ENCODE results near the gene PCBP3.

Gene PCBP3

GRCh38 chr21:45989355-45990048, 346.0 kb downstream of the PCBP3 start:
- Histone ChIP-seq H3K9ac (ENCODE audit: low read length) (peak overlapping the region; percentile 87), H3K9me3 (ENCODE audit: control insufficient read depth, low read length) (no peaks in the 10 kb centered on the region), H3K27me3 (ENCODE audit: control insufficient read depth in 1 of 2, insufficient read depth in 1 of 2, low read length in 2 of 2) (no peaks in the 10 kb centered on the region), H3K4me1 (ENCODE audit: control insufficient read depth, insufficient read depth, low read depth, low read length) (peaks cover 11% of the 10 kb centered on the region), H3K27ac (ENCODE audit: low read length, poor library complexity, severe bottlenecking) (no peak overlapping the region), H3K4me3 (ENCODE audit: insufficient read depth in 1 of 2, low read depth in 1 of 2, low read length in 2 of 2) (peak overlapping the region in 1 of 2 experiments; percentile 37), H3K36me3 (ENCODE audit: control insufficient read depth in 1 of 2, insufficient read depth in 2 of 2, low read depth in 1 of 2, low read length in 2 of 2) (peaks cover 88 to 89% of the 10 kb centered on the region in 2 experiments), H3K4ac (ENCODE audit: low read depth in 1 of 2, low read length in 2 of 2) (no peak overlapping the region), H4K8ac (ENCODE audit: low read length) (peak overlapping the region; percentile 12), H3K4me2 (ENCODE audit: low read length, poor library complexity, severe bottlenecking) (no peak overlapping the region), H3K18ac (ENCODE audit: low read depth in 1 of 2, low read length in 2 of 2) (no peak overlapping the region), H4K91ac (ENCODE audit: low read length) (no peak overlapping the region), H3K79me1 (replicated peaks; ENCODE audit: low read length, poor library complexity, severe bottlenecking) (peaks cover 37% of the 10 kb centered on the region), H2AK5ac (ENCODE audit: low read length, severe bottlenecking) (no peak overlapping the region), H3K14ac (ENCODE audit: low read length in 2 of 2) (no peak overlapping the region), H2BK120ac (ENCODE audit: low read depth, low read length) (no peak overlapping the region), H2BK15ac (ENCODE audit: low read depth, poor library complexity, severe bottlenecking) (no peak overlapping the region), H3K23ac (ENCODE audit: low read length in 2 of 2) (no peak overlapping the region), H2AFZ (ENCODE audit: low read depth, low read length) (no peak overlapping the region), H2BK5ac (ENCODE audit: low read depth, low read length, poor library complexity, severe bottlenecking) (no peak overlapping the region), H2BK12ac (ENCODE audit: low read length in 2 of 2) (no peak overlapping the region)
- WGBS = 93% methylated on average over 24 of the region's 32 CpGs
- no peak for DNase-seq

GRCh38 chr21:45990049-45990711, 346.7 kb downstream of the PCBP3 start:
- H3K27me3 ChIP-seq (ENCODE audit: control insufficient read depth in 1 of 2, insufficient read depth in 1 of 2, low read length in 2 of 2) = no peaks in the 10 kb centered on the region
- no peak overlapping the region for H3K27ac ChIP-seq (ENCODE audit: low read length, poor library complexity, severe bottlenecking)
- no peak overlapping the region for H2BK120ac ChIP-seq (ENCODE audit: low read depth, low read length)
- H3K4me1 ChIP-seq (ENCODE audit: control insufficient read depth, insufficient read depth, low read depth, low read length) = peaks cover 17% of the 10 kb centered on the region
- no peak overlapping the region for H2AFZ ChIP-seq (ENCODE audit: low read depth, low read length)
- peaks cover 38% of the 10 kb centered on the region for H3K79me1 ChIP-seq (replicated peaks; ENCODE audit: low read length, poor library complexity, severe bottlenecking)
- 87% methylated on average over 29 of the region's 30 CpGs for WGBS
- H3K4me3 ChIP-seq (ENCODE audit: insufficient read depth in 1 of 2, low read depth in 1 of 2, low read length in 2 of 2) = peak overlapping the region in 1 of 2 experiments; percentile 60
- H3K4me2 ChIP-seq (ENCODE audit: low read length, poor library complexity, severe bottlenecking) = no peak overlapping the region
- no peak overlapping the region for H2BK15ac ChIP-seq (ENCODE audit: low read depth, poor library complexity, severe bottlenecking)
- peak overlapping the region; percentile 87 for H3K9ac ChIP-seq (ENCODE audit: low read length)
- no peaks in the 10 kb centered on the region for H3K9me3 ChIP-seq (ENCODE audit: control insufficient read depth, low read length)
- H3K23ac ChIP-seq (ENCODE audit: low read length in 2 of 2) = no peak overlapping the region
- no peak overlapping the region for H2BK12ac ChIP-seq (ENCODE audit: low read length in 2 of 2)
- no peak overlapping the region for H2AK5ac ChIP-seq (ENCODE audit: low read length, severe bottlenecking)
- peak overlapping the region in 1 of 2 experiments; percentile 73 for H3K14ac ChIP-seq (ENCODE audit: low read length in 2 of 2)
- no peak overlapping the region for H3K4ac ChIP-seq (ENCODE audit: low read depth in 1 of 2, low read length in 2 of 2)
- peaks cover 88 to 94% of the 10 kb centered on the region in 2 experiments for H3K36me3 ChIP-seq (ENCODE audit: control insufficient read depth in 1 of 2, insufficient read depth in 2 of 2, low read depth in 1 of 2, low read length in 2 of 2)
- no peak for DNase-seq
- peak overlapping the region in 1 of 2 experiments; percentile 14 for H3K18ac ChIP-seq (ENCODE audit: low read depth in 1 of 2, low read length in 2 of 2)
- H2BK5ac ChIP-seq (ENCODE audit: low read depth, low read length, poor library complexity, severe bottlenecking) = no peak overlapping the region
- no peak overlapping the region for H4K8ac ChIP-seq (ENCODE audit: low read length)
- H4K91ac ChIP-seq (ENCODE audit: low read length) = peak overlapping the region; percentile 6

GRCh38 chr21:45990741-45991605, 347.4 kb downstream of the PCBP3 start:
- Histone ChIP-seq H2BK15ac (ENCODE audit: low read depth, poor library complexity, severe bottlenecking) (peak overlapping the region; percentile 60), H3K4me2 (ENCODE audit: low read length, poor library complexity, severe bottlenecking) (no peak overlapping the region), H2BK12ac (ENCODE audit: low read length in 2 of 2) (no peak overlapping the region), H3K36me3 (ENCODE audit: control insufficient read depth in 1 of 2, insufficient read depth in 2 of 2, low read depth in 1 of 2, low read length in 2 of 2) (peaks cover 88 to 94% of the 10 kb centered on the region in 2 experiments), H3K79me1 (replicated peaks; ENCODE audit: low read length, poor library complexity, severe bottlenecking) (peaks cover 38% of the 10 kb centered on the region), H3K27ac (ENCODE audit: low read length, poor library complexity, severe bottlenecking) (no peak overlapping the region), H2BK5ac (ENCODE audit: low read depth, low read length, poor library complexity, severe bottlenecking) (no peak overlapping the region), H3K4me3 (ENCODE audit: insufficient read depth in 1 of 2, low read depth in 1 of 2, low read length in 2 of 2) (peak overlapping the region in 1 of 2 experiments; percentile 60), H2AK5ac (ENCODE audit: low read length, severe bottlenecking) (no peak overlapping the region), H3K9ac (ENCODE audit: low read length) (peak overlapping the region; percentile 87), H3K9me3 (ENCODE audit: control insufficient read depth, low read length) (no peaks in the 10 kb centered on the region), H4K91ac (ENCODE audit: low read length) (no peak overlapping the region), H3K23ac (ENCODE audit: low read length in 2 of 2) (no peak overlapping the region), H3K4me1 (ENCODE audit: control insufficient read depth, insufficient read depth, low read depth, low read length) (peaks cover 25% of the 10 kb centered on the region), H3K14ac (ENCODE audit: low read length in 2 of 2) (no peak overlapping the region), H3K4ac (ENCODE audit: low read depth in 1 of 2, low read length in 2 of 2) (no peak overlapping the region), H4K8ac (ENCODE audit: low read length) (no peak overlapping the region), H3K18ac (ENCODE audit: low read depth in 1 of 2, low read length in 2 of 2) (no peak overlapping the region), H2BK120ac (ENCODE audit: low read depth, low read length) (no peak overlapping the region), H3K27me3 (ENCODE audit: control insufficient read depth in 1 of 2, insufficient read depth in 1 of 2, low read length in 2 of 2) (no peaks in the 10 kb centered on the region), H2AFZ (ENCODE audit: low read depth, low read length) (no peak overlapping the region)
- 95% methylated on average over 33 of the region's 45 CpGs for WGBS
- DNase-seq = no peak
